GM04504 (cell line): ENCODE results near the gene LHPP.
A peak's percentile ranks its signal among the peaks of the same experiment; 100 is the strongest.

ENCODE experiments used
- DNase-seq: peaks from one replicate; pipeline ENCODE4 v3.0.0-alpha.2; 2012; ENCODE audit warnings: low read depth

The LHPP gene

DNA sequence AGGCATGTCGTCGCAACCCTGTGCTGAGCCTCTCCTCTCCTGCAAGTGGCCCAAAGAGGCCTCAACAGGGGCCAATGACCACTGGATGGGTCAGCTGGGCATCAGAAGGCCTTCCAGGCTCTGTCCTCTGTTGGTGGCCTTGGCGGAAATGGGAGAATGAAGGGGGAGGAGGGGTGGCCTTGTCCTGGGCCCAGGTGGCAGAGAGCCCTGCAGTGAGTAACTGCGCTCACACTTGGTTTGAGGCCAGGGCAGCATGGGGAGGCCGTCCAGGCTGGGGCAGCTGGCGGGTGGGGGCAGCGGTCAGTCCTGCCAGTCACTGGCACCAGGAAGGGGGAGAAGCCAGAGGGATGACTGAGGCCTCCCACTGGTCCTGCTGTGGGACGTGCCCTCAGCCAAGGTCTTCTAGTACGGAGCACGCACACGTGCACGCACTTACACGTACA lies 59.8 kb downstream of the LHPP start:
- DNase-seq = no peak

DNA sequence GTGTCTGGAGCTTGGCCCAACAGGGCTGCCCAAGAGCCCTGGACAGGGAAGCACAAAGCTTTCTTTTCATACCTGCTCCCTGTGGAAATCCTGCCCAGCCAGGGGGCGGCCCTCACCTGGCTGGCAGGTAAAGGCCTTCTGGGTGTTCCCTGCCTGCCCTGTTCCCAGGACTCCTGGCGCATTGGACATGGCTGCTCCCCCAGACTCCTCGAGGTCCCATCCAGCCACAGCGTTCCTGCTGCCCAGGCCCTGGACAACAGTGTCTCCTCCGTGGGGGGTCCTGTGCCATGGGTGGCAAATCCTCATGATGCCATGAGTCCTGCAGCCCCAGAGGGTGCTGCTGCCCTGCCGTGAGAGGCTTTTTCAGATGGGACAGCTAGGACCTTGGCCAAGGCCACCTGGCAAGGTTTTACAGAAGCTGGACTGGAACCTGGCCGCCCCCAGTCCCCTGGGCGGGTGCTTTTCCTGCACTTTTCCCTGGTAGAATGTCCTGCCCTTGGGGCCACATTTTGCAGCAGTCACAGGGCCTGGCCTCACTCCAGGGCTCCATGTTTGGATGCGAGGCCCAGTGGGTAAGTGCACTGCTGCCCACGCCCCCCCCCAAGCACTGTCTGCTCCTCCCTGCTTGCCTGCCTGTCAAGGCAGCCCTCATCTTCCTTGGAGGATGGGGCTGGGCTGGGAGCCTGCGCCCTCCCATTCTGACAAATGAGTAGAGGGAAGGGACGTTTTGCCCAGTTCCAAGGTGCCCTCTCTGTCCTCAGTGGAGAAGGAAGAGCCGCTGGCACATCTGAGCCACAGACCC lies 60.7 kb downstream of the LHPP start:
- DNase-seq = no peak

GRCh38 chr10:124522933-124523871 lies 61.6 kb downstream of the LHPP start:
- DNase-seq = no peak

DNA sequence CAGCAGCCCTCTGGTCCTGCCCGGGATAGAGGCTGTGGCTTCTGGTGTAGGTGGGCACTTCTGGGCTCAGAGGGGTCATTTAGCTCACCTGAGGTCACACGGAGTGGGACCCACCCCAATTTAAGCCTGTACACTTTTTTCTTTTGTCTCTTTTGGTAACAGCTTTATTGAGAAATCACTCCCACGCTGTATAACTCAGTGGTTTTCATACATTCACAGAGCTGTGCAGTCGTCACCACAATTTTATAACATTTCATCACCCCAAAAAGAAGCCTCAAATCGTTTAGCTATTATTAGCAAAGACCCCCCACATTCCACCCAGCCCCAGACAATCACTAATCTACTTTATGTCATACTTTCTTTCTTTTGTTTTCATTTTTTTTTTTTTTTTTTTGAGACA lies 62.3 kb downstream of the LHPP start:
- DNase-seq = no peak

DNA sequence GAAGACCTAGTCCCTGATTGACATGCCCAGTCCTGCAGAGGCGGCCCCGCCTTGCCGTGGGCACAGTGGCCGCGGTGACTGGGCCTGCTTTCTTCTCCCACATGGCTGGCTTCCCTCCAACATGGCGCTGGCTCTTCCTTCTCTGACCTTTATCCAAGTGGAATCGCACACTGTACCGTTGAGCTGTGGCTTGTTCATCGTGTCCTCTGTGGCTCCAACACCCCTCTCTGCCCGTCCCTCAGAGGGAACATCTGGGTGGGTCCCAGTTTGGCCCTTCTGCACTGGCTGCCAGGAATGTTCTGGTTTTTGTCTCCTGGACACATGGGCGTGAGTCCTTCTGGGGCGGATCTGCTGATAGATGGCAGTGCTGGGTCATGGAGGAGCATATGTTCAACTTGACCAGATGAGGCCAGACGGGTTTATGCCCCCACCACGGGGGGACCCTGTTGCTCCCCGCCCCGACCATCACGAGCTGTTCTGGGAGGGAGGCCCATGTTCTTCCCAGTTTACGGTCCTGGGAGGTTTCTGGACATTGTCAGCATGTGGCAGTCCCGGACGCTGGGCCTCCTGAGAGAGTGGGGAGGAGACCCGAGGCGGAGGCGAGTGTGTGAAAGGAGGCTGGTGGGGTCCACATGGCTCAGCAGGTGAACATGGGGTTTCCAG lies 63.5 kb downstream of the LHPP start:
- no peak for DNase-seq

GRCh38 chr10:124525751-124526600 lies 64.4 kb downstream of the LHPP start:
- no peak for DNase-seq

- DNase-seq = no peak
These were observed 65.1 kb downstream of the LHPP start for GRCh38 chr10:124526621-124527267.

GRCh38 chr10:124527874-124528395 lies 66.3 kb downstream of the LHPP start:
- DNase-seq = no peak

- DNase-seq = no peak
These were observed 68.1 kb downstream of the LHPP start for GRCh38 chr10:124529661-124530214.

- DNase-seq = peak; percentile 53
These were observed 68.6 kb downstream of the LHPP start for GRCh38 chr10:124530215-124530665.

DNA sequence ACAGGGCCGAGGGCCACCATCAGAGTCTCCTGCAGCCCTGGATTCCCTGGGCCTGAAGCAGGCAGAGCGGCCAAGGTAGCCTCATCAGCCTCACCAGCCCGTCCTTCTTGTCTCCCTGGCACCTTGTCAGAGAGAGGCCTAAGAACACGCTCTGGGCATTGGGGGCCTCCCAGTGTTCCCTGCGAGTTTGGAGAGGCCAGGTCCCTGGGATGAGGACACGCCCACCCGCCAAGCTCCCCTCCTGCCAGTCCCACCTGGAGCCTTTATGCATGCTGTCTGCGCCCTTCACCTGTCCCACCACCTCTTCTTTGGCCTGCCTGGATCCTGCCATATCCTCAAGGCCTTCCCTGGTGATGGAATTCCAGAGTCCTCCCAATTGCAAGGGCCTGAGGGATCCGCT lies 69.2 kb downstream of the LHPP start:
- DNase-seq = no peak

- no peak for DNase-seq
These were observed 70.6 kb downstream of the LHPP start for GRCh38 chr10:124532106-124532641.

DNA sequence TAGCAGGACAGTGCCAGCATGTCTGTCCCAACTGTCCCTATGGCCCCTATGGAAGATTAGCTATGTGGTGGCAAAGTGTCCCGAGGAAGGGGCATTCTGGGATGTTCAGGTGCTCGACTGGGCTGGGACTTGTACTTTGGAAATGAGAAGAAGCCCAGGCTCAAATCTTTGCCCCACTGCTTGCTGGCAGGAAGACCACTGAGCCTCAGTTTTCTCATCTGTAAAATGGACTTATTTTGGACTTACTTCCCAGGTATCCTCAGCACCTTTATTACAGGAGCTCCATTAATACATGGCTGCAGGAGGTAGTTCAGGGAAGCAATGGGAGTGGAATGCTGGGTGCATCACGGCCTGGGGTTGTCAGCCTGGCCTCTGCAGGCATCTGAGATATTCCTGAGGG lies 71.2 kb downstream of the LHPP start:
- DNase-seq = no peak

- no peak for DNase-seq
These were observed 71.6 kb downstream of the LHPP start for GRCh38 chr10:124533266-124533665.

DNA sequence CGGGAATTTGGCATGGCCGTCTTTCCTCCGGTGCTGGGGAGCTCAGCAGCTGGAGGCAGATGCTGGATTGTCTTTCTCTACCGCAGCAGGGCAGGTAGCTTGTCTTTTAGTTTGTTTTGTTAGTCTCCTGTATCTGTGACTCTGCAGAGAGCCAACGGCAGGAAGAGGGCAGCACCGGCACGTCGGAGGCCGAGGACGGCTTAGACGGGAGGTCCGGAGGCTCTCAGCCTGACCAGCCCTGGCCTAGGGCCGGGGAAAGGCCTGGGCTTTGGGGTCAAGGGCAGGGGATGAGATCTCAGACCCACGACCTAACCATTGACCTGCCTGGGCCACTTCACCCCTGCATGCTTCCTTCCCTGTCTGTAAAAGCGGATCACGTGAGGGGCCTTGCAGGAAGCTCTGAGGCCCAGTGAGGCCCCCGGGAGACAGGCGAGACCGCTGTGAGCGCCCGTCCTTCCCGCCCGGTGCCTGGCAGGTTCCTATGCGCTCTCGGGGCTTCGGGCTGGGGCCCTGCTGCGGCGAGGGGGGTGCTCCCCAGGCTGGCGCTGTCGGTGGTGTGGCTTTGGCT lies 72.7 kb downstream of the LHPP start:
- DNase-seq = no peak

DNA sequence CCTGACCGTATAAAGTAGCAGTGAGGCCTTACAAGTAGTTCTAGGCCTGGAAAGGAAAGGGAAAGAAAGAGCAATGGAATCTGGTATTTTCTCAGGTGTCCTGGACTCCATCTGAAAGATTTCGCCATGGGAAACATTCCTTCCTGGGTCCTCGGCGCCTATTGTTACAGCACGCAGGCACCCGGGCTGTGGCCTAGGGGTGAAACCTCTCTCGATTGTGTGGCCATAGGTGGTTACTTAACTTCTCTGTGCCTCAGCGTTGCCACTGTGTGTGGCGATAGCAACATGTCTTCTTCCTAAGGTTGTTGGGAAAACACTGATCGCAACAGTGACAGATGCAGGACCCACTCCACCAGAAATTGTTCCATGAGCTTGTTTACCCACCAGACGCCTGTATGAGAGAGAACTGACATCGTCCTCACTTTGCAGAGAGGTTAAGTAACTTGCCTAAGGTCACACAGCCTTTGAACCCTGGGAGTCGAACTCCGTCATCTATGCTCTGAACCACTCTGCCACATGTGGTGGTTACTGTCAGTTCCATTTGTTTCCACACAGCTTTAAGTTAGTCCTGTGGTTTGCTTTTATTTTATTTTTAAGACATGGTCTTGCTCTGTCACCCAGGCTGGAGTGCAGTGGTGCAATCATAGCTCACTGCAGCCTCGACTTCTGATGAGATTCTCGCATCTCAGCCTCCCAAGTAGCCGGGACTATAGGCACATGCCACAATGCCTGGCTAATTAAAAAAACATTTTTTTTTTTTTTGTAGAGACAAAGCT lies 73.4 kb downstream of the LHPP start:
- no peak for DNase-seq

DNA sequence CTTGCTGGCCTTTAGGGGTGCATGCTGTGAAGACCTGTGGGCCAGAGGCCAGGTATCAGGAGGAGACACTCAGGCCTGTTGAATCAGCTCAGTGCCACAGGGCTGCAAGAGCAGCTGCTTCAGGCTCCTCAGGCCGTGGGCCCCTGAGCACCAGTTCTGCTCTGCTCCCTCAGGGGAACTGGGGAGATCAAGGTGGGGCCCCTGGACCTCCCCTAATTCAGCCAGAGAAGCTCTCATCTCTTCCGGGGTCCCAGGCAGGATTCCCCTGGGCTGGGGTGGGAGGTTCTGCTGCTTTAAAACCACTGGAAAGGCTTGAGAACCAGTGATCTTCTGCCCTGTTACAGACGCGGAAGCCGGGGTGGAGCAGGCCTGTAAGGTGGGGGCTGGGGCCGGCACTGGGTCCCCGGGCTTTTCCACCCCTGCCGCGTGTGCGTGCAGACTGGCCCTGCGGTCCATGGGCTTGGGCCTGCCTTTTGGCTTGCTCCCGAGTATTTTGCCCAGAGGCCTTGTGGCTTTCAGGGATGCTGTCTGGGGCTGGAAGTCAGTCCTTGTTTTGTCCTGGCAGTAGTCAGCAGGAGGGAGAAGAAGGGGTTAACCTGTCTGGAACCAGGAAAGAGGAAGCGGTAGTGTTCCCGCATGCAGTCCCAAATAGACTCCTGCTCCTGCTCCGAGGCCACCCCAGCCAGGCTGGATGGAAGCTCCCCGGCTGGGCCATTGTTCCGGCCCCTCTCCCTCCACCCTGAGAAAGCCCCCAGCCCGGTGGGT lies 74.3 kb downstream of the LHPP start:
- no peak for DNase-seq

DNA sequence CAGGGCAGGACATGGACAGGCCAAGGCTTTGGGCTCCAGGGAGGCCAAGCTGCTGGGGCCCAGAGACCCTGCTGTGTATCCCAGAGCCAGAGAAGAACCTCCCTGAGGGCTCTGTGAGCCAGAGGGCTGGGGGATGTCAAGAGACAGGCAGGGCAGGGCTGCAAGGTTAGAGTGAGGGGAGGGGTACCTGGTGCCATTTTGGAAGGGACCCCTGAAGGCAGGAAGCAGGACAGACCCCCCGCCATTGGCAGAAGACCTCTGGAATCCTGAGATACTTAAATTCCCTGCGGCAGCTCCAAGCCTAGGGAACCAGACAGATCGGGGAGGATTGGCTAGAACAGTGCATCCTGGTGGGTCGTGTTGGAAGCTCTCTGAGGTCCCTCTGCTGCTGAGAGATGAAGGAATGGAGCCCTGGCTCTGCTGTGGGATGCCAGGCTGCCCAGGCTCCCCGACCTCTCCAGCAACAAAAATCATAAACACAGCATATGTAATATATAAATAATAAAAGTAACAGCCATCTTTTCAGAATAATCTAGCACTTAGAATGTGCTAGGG lies 75.0 kb downstream of the LHPP start:
- no peak for DNase-seq
